Measurements from ENCODE around the gene FRMD1.

FRMD1 gene

GRCh38 chr6:168022488-168023321, 56.3 kb downstream of the FRMD1 start:
- TF ChIP-seq, protein P1, sequence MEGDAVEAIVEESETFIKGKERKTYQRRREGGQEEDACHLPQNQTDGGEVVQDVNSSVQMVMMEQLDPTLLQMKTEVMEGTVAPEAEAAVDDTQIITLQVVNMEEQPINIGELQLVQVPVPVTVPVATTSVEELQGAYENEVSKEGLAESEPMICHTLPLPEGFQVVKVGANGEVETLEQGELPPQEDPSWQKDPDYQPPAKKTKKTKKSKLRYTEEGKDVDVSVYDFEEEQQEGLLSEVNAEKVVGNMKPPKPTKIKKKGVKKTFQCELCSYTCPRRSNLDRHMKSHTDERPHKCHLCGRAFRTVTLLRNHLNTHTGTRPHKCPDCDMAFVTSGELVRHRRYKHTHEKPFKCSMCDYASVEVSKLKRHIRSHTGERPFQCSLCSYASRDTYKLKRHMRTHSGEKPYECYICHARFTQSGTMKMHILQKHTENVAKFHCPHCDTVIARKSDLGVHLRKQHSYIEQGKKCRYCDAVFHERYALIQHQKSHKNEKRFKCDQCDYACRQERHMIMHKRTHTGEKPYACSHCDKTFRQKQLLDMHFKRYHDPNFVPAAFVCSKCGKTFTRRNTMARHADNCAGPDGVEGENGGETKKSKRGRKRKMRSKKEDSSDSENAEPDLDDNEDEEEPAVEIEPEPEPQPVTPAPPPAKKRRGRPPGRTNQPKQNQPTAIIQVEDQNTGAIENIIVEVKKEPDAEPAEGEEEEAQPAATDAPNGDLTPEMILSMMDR (conservative IDR thresholded peaks at IDR 0.05) = no peak
- peak overlapping the region; percentile 61; the same call in 1 of the 2 replicates for H3K27ac ChIP-seq

DNA sequence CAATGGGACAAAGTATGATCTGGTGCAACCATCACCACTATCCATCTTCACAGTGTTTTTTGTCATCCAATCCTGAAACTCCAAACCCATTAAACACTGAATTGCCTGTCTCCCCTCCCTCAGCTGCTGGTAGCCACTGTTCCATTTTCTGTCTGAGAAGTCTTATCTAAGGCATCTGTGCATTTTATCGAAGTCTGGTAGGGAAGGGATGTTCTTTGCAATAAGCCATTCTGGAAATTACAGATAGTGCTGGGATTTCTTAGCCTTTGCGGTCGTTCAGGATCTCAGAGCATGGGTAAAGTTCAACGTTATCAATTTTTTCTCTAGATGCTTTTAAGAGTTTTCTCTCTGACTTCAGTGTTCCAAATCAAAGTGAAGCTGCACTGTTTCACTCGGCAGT, 57.4 kb downstream of the FRMD1 start:
- no peak overlapping the region for H3K27ac ChIP-seq
- TF ChIP-seq, protein P1 (conservative IDR thresholded peaks at IDR 0.05) = no peak

DNA sequence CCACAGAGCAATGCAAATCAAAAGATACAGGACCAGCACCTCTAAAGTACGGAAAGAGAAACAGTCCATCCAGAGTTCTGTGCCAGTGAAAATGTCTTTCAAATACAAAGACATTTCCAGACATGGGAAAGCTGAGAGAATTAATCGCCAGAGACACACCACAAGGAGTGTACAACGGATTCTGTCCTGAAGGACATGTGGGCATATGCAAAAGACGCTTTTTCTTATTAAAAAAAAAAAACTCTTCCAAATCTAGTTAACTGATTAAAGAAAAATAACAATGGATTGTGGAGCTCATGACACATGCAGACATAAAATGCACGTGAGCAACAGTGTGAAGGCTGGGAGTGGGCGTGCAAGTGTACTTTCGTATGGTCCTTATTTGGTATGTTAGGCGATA, 58.8 kb downstream of the FRMD1 start:
- TF ChIP-seq, protein P1 (conservative IDR thresholded peaks at IDR 0.05) = no peak
- no peak overlapping the region for H3K27ac ChIP-seq

DNA sequence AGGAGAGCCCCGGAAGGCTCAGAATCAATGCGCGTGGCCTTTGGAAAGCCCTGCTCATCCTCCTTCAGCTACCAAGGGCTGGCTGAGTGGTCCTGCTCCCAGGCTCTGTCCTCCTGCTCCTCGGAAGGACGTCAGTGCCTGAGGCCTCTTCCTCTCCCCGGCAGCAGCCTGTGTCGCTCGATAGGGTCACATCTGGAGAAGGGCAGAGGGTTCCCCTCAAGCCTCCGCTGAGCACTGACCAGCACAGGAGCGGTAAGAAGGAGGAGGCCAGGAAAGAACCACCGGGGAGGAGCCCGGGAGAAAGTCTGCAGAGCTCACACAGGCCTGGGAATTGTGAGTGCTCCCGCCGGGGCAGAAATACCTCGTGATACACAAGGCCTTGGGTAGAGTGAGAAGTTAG, 60.3 kb downstream of the FRMD1 start:
- H3K27ac ChIP-seq = no peak overlapping the region
- TF ChIP-seq, protein P1 (conservative IDR thresholded peaks at IDR 0.05) = no peak

DNA sequence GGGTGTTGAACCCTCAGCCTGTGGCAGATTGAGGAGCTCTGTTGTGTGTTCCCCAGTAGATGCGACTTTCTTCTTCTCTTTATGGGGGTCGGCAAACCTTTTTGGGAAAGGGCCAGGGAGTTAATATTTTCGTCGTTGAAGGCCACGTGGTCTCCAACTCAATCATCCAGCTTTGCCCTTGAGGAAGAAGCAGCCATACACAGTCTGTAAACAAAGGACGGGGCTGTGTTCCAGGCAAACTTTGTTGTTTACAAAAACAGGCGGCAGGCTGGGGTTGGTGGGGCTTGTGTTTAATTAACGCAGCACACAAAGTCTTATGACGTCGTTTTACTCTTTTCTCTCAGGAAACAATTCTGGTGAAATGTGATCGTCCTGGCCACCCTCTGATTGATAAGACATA, 61.4 kb downstream of the FRMD1 start:
- TF ChIP-seq, protein P1 (conservative IDR thresholded peaks at IDR 0.05) = no peak

GRCh38 chr6:168016721-168017525, 62.1 kb downstream of the FRMD1 start:
- no peak overlapping the region for H3K27ac ChIP-seq
- TF ChIP-seq, protein P1 (conservative IDR thresholded peaks at IDR 0.05) = no peak

More for the DNA sequence above, 61.4 kb downstream of the FRMD1 start:
- H3K27ac ChIP-seq = no peak overlapping the region

DNA sequence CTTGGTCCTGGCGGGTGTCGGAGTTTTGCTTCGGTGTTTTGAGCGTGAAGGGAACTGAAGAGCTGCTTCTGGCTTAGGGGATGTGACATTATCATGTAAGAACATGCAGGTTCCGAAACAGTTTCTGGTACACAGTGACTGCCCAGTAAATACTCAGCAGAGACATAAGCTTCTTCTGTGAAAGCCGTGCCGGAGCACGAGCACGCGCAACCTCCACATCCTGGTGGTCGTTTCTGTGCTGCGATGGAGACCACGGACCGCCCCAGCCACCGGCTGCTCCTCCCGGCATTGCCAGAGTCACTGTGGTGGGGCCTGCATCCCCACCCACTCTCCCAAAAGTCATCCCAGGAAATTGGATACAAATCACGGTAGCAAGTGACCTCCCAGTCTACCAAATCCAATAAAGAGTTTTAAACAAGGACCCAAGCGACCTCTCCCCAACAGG, 62.8 kb downstream of the FRMD1 start:
- TF ChIP-seq, protein P1 (conservative IDR thresholded peaks at IDR 0.05) = no peak
- H3K27ac ChIP-seq = no peak overlapping the region

Measured in VCaP (cell line).